Measurements from ENCODE around the gene ECPAS. TPM values are rescaled to one million over a fixed set of nuclear protein-coding genes. Genes with fewer than 3 reads are reported as not detected.

The ECPAS gene
- total and polyA plus RNA-seq, 2 donors from 2014 or later = 28.1 to 83.7 TPM

GRCh38 chr9:111375817-111376564 is 108.2 kb downstream of the ECPAS start:
- TF ChIP-seq, protein P1, sequence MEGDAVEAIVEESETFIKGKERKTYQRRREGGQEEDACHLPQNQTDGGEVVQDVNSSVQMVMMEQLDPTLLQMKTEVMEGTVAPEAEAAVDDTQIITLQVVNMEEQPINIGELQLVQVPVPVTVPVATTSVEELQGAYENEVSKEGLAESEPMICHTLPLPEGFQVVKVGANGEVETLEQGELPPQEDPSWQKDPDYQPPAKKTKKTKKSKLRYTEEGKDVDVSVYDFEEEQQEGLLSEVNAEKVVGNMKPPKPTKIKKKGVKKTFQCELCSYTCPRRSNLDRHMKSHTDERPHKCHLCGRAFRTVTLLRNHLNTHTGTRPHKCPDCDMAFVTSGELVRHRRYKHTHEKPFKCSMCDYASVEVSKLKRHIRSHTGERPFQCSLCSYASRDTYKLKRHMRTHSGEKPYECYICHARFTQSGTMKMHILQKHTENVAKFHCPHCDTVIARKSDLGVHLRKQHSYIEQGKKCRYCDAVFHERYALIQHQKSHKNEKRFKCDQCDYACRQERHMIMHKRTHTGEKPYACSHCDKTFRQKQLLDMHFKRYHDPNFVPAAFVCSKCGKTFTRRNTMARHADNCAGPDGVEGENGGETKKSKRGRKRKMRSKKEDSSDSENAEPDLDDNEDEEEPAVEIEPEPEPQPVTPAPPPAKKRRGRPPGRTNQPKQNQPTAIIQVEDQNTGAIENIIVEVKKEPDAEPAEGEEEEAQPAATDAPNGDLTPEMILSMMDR (IDR thresholded peaks at IDR 0.05; ENCODE audit: borderline replicate concordance, extremely low read depth, insufficient read depth) = no peak
- Histone ChIP-seq H3K9ac (ENCODE audit: low read length in 3 of 3) (no peak overlapping the region), H3K27ac (ENCODE audit: low read depth in 2 of 2, low read length in 2 of 2) (no peak overlapping the region), H3K27me3 (ENCODE audit: control insufficient read depth, insufficient read depth, low read length) (no peaks in the 10 kb centered on the region), H3K36me3 (ENCODE audit: control insufficient read depth in 2 of 3, insufficient read depth in 3 of 3, low read length in 3 of 3) (peaks cover 0 to 39% (median 23%) of the 10 kb centered on the region in 3 donors), H3K9me3 (ENCODE audit: control insufficient read depth in 2 of 3, insufficient read depth in 1 of 3, low read length in 3 of 3) (no peaks in the 10 kb centered on the region), H3K4me1 (ENCODE audit: control insufficient read depth in 2 of 3, insufficient read depth in 2 of 3, low read depth in 1 of 3, low read length in 3 of 3) (no peaks in the 10 kb centered on the region), H3K4me3 (ENCODE audit: low read length in 3 of 3) (no peak overlapping the region)
- DNase-seq (no peak), FAIRE-seq (no peak)
- intact Hi-C loops (cut with DNase I) = no loop called here

DNA sequence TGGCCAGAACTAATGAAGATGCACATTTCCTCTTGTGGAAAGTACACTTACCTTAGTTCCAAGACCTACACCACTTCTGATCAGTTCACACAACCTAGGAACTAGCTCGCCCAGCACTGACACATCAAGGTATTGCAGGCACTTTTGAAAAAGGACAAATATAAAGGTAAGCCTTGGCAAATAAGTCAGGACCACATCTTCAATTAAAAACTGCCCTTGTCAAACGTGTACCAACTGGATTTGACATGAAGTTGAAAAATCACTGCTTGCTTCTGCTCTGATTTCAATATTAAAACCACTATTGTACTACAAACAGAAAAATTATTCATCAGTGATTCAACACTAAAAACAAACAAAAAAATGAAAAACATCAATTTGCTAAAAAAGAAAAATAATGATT is 109.1 kb downstream of the ECPAS start:
- H3K27ac ChIP-seq (ENCODE audit: low read depth in 2 of 2, low read length in 2 of 2) = no peak overlapping the region
- no peaks in the 10 kb centered on the region for H3K9me3 ChIP-seq (ENCODE audit: control insufficient read depth in 2 of 3, insufficient read depth in 1 of 3, low read length in 3 of 3)
- H3K9ac ChIP-seq (ENCODE audit: low read length in 3 of 3) = no peak overlapping the region
- H3K4me3 ChIP-seq (ENCODE audit: low read length in 3 of 3) = no peak overlapping the region
- H3K4me1 ChIP-seq (ENCODE audit: control insufficient read depth in 2 of 3, insufficient read depth in 2 of 3, low read depth in 1 of 3, low read length in 3 of 3) = no peaks in the 10 kb centered on the region
- H3K36me3 ChIP-seq (ENCODE audit: control insufficient read depth in 2 of 3, insufficient read depth in 3 of 3, low read length in 3 of 3) = peaks cover under 1 to 48% (median 32%) of the 10 kb centered on the region in 3 donors
- intact Hi-C loops (cut with DNase I) = no loop called here
- TF ChIP-seq, protein P1 (IDR thresholded peaks at IDR 0.05; ENCODE audit: borderline replicate concordance, extremely low read depth, insufficient read depth) = no peak
- no peaks in the 10 kb centered on the region for H3K27me3 ChIP-seq (ENCODE audit: control insufficient read depth, insufficient read depth, low read length)
- DNase-seq (no peak), FAIRE-seq (no peak)

DNA sequence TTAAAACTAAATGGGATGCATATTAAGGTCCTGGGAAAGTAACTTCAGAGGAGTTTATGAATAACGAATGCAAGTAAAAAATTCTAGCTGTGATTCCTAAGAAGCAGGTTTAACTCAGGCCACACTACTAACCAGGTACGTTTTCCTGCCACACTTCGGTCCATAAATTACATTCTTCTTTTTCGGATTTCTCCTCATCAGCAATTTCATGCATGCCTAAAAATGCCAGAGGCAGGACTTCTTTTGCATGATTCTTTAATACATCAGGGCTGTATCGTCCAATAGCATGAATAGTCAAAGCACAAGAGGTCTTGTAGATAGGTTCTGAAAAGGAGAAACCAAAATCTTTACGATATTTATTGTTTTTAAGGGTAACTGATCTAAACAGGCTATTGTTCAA is 111.9 kb downstream of the ECPAS start:
- DNase-seq (no peak), FAIRE-seq (no peak)
- Histone ChIP-seq H3K9me3 (ENCODE audit: control insufficient read depth in 2 of 3, insufficient read depth in 1 of 3, low read length in 3 of 3) (no peaks in the 10 kb centered on the region), H3K27me3 (ENCODE audit: control insufficient read depth, insufficient read depth, low read length) (no peaks in the 10 kb centered on the region), H3K4me1 (ENCODE audit: control insufficient read depth in 2 of 3, insufficient read depth in 2 of 3, low read depth in 1 of 3, low read length in 3 of 3) (no peaks in the 10 kb centered on the region), H3K36me3 (ENCODE audit: control insufficient read depth in 2 of 3, insufficient read depth in 3 of 3, low read length in 3 of 3) (peaks cover 5 to 70% (median 39%) of the 10 kb centered on the region in 3 donors), H3K4me3 (ENCODE audit: low read length in 3 of 3) (no peak overlapping the region), H3K27ac (ENCODE audit: low read depth in 2 of 2, low read length in 2 of 2) (no peak overlapping the region), H3K9ac (ENCODE audit: low read length in 3 of 3) (no peak overlapping the region)
- TF ChIP-seq, protein P1 (IDR thresholded peaks at IDR 0.05; ENCODE audit: borderline replicate concordance, extremely low read depth, insufficient read depth) = no peak
- intact Hi-C loops (cut with DNase I) = no loop called here

Data from kidney (tissue), 14 donors.